ENCODE measurements around the gene TMEM176A.

Gene TMEM176A, protein sequence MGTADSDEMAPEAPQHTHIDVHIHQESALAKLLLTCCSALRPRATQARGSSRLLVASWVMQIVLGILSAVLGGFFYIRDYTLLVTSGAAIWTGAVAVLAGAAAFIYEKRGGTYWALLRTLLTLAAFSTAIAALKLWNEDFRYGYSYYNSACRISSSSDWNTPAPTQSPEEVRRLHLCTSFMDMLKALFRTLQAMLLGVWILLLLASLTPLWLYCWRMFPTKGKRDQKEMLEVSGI

DNA sequence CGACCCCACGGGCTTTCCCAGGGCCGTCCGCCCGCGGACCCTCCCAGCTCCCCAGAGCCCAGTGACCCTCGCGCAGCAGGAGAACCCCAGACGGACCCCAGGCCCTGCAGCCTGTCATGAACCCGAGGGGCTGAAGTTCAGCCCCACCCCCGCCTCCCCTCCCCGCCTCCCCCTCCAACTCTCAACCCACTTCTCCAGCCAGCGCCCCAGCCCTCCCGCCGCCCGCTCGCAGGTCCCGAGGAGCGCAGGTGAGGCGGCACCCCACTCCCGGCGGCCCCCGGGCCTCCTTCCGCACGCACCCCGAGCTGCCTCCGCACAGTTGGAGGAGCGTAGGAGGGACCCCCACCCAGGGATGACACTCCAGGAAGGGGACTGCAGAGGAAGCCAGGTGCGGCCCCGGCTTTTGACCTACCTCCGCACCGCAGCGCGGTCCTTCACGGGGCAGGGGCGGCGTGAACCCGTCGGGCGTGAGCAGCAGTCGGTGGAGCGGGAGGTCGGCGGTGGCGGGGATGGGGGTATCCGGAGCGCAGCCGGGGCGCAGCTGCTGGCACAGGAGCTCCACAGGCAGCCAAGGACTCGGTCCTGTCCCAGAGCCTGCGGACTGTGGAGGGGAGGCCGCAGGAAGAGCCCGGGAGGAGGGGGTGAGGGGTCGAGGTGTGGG is at the start of gene TMEM176A:
Gene TMEM176A, plus strand, starts transcription at position 189 of the 661 bp plus-strand sequence. CDS start 782 bp downstream, outside the sequence.
- Histone ChIP-seq H3K9me3 (ENCODE audit: insufficient read depth, low read length) (no peaks in the 10 kb centered on the region), H3K4me2 (ENCODE audit: low read depth, low read length, poor library complexity, severe bottlenecking) (no peak within 1 kb of the TSS), H3K9me2 (replicated peaks; ENCODE audit: insufficient read depth, low read length) (no peaks in the 10 kb centered on the region), H3K27ac (ENCODE audit: low read depth, low read length) (no peak within 1 kb of the TSS), H3K9ac (ENCODE audit: low read length) (no peak within 1 kb of the TSS), H3K27me3 (ENCODE audit: low read length) (no peaks in the 10 kb centered on the region), H3K79me2 (ENCODE audit: insufficient read depth, low read length) (no peaks in the 10 kb centered on the region), H3K36me3 (ENCODE audit: low read length) (no peaks in the 10 kb centered on the region), H3F3A (ENCODE audit: insufficient read depth) (no peaks in the 10 kb centered on the region), H2AFZ (ENCODE audit: low read depth, low read length, severe bottlenecking) (no peak within 1 kb of the TSS), H4K20me1 (ENCODE audit: low read depth, low read length) (no peaks in the 10 kb centered on the region), H3K4me3 (ENCODE audit: insufficient read depth, low read length, poor library complexity, severe bottlenecking) (no peak within 1 kb of the TSS)
- no peak for TF ChIP-seq CTCF (IDR thresholded peaks at IDR 0.05; ENCODE audit: insufficient read depth, low read length, poor library complexity, severe bottlenecking)
- TF ChIP-seq EZH2phosphoT487 (conservative IDR thresholded peaks at IDR 0.05; ENCODE audit: low read length): no peak

GRCh38 chr7:150751702-150752101 is 48.9 kb upstream of the TMEM176A start:
- Histone ChIP-seq H3K27ac (ENCODE audit: low read depth, low read length) (no peak overlapping the region), H3K36me3 (ENCODE audit: low read length) (no peaks in the 10 kb centered on the region), H3K79me2 (ENCODE audit: insufficient read depth, low read length) (no peaks in the 10 kb centered on the region), H3F3A (ENCODE audit: insufficient read depth) (no peaks in the 10 kb centered on the region), H3K27me3 (ENCODE audit: low read length) (no peaks in the 10 kb centered on the region), H3K9me2 (replicated peaks; ENCODE audit: insufficient read depth, low read length) (no peaks in the 10 kb centered on the region), H3K4me2 (ENCODE audit: low read depth, low read length, poor library complexity, severe bottlenecking) (no peak overlapping the region), H3K9me3 (ENCODE audit: insufficient read depth, low read length) (no peaks in the 10 kb centered on the region), H3K4me3 (ENCODE audit: insufficient read depth, low read length, poor library complexity, severe bottlenecking) (no peak overlapping the region), H3K9ac (ENCODE audit: low read length) (no peak overlapping the region), H2AFZ (ENCODE audit: low read depth, low read length, severe bottlenecking) (no peak overlapping the region), H4K20me1 (ENCODE audit: low read depth, low read length) (no peaks in the 10 kb centered on the region)
- TF ChIP-seq CTCF (IDR thresholded peaks at IDR 0.05; ENCODE audit: insufficient read depth, low read length, poor library complexity, severe bottlenecking): no peak
- TF ChIP-seq EZH2phosphoT487 (conservative IDR thresholded peaks at IDR 0.05; ENCODE audit: low read length): no peak

- Histone ChIP-seq H3K79me2 (ENCODE audit: insufficient read depth, low read length) (no peaks in the 10 kb centered on the region), H3K4me2 (ENCODE audit: low read depth, low read length, poor library complexity, severe bottlenecking) (no peak overlapping the region), H3K27me3 (ENCODE audit: low read length) (no peaks in the 10 kb centered on the region), H3K36me3 (ENCODE audit: low read length) (no peaks in the 10 kb centered on the region), H3K9ac (ENCODE audit: low read length) (no peak overlapping the region), H3K9me2 (replicated peaks; ENCODE audit: insufficient read depth, low read length) (no peaks in the 10 kb centered on the region), H3K9me3 (ENCODE audit: insufficient read depth, low read length) (no peaks in the 10 kb centered on the region), H3K27ac (ENCODE audit: low read depth, low read length) (no peak overlapping the region), H2AFZ (ENCODE audit: low read depth, low read length, severe bottlenecking) (no peak overlapping the region), H3K4me3 (ENCODE audit: insufficient read depth, low read length, poor library complexity, severe bottlenecking) (no peak overlapping the region), H4K20me1 (ENCODE audit: low read depth, low read length) (no peaks in the 10 kb centered on the region), H3F3A (ENCODE audit: insufficient read depth) (no peaks in the 10 kb centered on the region)
- TF ChIP-seq CTCF (IDR thresholded peaks at IDR 0.05; ENCODE audit: insufficient read depth, low read length, poor library complexity, severe bottlenecking): no peak
- TF ChIP-seq EZH2phosphoT487 (conservative IDR thresholded peaks at IDR 0.05; ENCODE audit: low read length): no peak
These were observed 47.3 kb upstream of the TMEM176A start for GRCh38 chr7:150753239-150753638.
